ENCODE measurements around the gene POLR3GL.
A peak's percentile ranks its signal among the peaks of the same experiment; 100 is the strongest.

Gene POLR3GL

DNA sequence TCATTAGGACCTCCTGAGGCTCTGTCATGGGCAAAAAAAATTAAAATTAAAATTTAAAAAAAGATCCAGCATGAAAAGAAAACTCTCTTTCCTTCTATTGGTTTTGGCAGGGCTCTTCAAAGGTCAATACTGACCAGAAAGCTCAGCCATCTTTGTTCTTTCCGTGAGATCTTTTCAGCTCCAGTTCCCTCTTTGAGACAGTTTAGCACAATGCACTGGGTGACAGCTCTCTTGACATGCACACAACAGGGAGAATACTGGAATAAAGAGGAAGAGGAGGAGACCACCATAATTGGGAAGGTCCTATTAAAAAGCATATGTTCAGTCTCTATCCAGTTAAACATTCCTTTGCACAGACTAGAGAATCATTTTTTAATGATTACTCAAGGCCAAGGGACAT, 13.0 kb upstream of the POLR3GL start:
- no peak for DNase-seq

DNA sequence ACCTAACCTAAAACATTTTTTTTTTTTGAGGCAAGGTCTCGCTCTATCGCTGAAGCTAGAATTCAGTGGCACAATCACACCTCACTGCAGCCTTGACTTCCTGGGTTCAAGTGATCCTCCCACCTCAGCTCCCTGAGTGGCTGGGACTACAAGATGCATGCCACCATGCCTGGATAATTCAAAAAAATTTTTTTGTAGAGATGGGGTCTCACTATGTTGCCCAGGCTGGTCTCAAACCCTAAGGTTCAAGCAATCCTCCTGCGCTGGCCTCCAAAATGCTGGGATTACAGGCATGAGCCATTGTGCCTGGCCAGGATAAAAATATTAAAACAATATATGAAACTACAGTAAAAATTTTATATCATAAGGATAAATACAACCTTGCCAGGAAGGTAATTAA, 11.6 kb upstream of the POLR3GL start:
- no peak for DNase-seq

DNA sequence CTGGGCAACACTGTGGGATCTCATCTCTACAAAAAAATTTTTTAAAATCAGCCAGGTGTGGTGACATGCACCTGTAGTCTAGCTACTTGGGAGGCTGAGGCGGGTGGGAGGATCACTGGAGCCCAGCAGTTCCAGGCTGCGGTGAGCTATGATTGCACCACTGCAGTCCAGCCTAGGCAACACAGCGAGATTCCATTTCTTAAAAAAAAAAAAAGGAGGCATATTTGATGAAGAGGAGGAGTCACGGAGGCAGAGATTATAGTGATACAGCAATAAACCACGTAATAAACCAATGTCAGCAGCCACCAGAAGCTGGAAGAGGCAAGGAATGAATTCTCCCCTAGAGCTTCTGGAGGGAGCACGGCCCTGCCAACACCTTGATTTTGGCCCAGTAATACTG, 10.6 kb upstream of the POLR3GL start:
- no peak for DNase-seq

DNA sequence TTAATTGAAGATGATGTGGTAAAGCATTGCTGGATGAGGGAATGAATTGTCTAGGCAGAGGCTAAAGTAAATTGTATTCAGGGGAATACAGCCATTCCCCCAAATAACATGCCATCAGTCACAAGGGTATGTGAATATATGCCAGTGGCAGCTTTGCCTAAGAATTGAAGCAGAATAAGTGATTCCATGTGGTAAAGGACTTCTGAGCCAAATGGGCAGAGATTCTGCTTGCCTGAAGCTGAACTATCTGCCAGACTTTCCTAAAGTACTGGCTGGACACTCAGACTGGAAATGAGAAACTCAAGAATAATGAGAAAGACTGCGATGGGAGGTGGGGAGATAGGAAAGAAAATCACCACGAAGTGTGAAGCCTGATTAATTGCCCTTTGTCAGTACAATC, 9.1 kb upstream of the POLR3GL start:
- DNase-seq, result no peak

DNA sequence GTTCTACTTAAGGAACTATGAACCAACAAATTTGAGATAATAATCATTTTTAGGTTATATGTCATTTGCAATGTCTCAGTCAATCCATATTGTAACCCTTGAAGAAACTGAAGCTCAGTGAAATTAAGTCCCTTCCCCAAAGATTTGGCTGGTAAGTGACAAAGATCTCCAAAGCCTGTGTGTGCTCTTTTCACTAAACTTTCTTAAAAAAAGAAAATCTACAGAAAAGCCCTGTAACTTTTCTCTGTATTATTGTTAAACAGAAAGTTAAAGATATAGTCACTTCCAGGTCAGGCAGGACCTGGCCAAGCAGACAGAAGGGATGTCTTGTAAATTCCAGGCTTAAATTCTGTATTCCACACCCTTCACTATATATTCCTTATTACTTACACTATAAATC, 8.1 kb upstream of the POLR3GL start:
- no peak for DNase-seq

DNA sequence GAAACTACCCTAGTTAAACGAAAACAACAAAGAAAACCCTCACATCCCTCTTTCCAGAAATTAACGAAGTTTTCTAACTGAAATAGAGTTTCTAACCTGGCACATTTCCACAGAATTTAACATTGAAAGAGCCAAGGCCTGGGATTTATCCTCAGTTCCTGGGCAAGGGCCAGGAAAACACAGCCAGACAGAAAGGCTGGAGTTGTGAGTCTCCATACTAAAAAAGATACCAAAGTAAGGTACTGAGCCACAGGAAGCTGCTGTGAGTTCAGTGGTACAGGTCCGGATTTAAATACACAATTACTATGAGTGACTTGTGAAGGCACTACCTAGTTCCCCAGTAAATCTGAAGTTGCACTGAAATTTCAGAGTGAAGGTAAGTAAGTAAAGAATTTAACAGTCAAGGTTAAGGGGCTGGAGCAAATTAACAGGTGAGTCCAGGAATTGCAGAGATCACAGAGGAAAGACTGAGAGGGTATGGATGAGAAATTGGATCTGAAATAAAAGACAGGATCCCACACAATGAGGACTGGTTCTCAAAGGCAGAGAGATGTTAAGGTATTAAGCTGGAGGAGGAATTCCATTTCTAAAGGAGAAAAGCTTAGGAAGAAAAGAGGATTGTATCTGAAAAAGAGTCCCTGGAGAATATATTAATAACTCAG, 7.6 kb upstream of the POLR3GL start:
- DNase-seq, result no peak

DNA sequence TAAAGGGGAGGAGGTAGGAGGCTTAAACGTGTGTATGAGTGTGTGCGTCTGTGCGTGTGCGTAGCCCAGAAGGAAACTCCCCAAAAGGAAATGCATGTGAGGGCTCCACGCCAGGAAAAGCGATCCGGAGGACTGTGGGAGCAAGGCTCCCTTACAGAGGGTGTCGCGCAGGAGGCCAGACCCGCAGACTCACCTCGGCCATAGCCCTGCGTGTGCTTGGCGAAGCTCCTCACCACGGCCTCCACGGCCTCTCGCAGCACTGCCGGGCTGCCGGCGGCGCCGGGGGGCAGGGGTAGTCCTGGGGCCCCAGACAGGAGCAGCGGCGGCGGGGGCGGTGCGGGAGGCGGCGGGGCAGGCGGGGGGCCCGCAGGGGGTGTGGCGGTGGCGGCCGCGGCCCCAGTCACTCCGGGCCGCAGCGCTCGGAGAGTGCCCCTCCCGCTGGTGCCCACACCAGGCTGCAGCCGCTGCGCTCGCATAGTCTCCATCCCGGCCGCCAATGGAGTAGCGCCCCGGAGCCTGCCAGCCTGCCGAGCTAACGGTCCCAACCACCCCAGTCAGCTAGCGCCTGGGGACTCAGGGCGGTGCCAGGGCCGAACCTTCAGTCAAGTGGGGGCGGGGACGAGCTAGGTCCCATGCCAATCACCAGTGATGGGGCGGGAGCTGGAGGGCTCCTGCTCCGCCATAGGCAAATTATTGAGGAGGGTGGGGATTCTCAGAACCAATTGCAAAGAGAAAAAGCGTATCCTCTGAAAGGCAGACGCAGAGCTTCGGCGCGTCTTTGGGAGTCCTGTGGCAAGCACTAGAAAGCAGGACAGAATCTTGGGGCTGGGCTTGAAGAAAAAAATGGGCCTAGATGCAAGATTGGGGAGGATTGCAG, 6.8 kb upstream of the POLR3GL start, which contains the start of gene LIX1L:
LIX1L (minus strand) TSS at position 575 of the 877 bp plus-strand sequence; CDS start at position 485, 90 bp downstream.
- DNase-seq, result peak; percentile 98

DNA sequence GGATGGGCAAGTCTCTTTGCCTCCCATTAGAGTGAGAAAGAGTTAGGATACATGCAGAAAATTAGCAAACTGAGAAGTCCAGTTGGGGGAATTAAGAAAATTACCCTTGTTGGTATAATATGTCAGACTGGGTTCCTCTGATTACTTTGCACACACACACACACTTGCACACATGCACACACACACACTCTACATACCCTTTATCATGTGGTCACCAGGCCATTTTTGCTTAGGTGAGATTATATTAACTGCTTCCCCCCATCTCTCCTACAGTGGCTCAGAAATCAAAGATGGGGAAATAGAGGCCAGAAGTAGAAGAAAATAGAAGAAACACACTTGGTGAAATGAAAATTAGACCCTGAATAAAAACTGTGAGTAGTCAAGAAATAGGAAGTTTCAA, 5.8 kb upstream of the POLR3GL start:
- no peak for DNase-seq

DNA sequence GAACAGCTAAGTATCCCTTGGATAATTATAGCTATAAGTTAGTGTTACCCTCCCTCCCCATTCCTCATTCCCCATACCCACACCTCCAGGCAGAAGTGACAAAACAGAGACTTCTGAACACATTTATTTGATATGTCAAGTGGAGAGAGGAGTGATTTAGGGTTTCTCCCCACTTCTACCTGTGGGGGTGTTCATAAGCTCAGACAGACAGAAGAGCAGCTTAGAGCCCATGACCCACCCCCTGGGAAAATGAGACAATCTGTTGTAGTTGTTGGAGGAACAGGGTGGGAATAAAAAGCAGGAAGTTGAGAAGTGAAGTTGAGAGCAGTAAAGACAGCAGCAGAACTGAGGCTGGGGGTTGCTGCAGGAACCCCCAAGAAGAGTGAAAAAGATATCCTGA, 5.2 kb upstream of the POLR3GL start:
- DNase-seq, result no peak

DNA sequence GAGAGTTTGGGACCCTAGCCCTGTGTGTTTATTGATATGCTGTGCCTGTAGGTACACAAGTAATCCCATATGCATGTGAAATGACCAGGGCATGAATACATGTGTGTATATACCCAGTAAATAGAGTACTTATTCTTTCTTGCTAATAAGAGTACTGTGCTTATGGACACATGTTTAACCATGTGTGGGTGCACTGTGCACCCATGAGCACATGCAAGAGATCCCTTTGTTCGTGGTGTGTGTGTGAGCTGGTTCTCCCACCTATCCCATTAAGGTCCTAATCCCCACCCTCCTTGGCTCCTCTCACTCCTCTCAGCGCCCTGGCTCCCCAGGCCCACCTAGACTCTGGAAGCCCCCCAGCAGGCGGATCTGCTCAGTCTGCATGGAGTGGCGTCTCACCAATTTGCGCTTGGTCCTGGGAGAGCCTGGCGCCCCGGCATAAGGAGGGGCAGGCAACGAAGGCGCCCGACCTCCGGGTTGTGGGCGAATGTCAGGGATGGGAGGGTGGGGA, 4.5 kb upstream of the POLR3GL start:
- no peak for DNase-seq

DNA sequence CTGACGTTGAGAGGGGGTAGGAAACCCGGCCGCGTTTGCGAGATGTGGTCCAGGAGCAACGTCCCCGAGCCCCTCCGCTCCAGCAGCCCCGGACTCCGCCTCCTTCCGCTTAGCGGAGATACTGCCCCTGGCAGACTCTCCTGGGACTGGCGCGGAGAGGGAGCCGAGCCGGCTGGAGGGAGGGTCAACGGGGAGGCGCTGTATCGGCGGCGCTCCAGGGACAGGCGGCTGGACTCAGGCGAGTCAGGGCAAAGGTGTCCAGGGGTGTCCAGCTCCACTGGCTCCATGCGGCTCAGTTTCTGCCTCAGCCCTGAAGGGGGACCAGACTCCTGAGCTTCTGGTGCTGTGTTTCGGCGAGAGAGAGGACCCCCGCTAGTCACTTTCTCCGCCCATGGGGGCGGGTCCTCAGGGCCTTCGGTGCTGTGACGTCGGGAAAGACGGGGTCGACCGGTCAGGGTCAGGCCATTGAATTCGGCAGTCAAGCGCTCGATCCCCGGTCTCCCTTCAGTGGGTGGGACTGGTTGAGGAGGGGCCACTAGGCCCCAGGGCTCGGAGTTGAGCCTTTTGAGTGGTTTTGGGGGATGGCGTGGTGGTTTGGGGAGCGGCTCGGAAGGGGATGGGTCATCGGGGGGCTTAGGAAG, 3.9 kb upstream of the POLR3GL start:
- DNase-seq, result no peak

DNA sequence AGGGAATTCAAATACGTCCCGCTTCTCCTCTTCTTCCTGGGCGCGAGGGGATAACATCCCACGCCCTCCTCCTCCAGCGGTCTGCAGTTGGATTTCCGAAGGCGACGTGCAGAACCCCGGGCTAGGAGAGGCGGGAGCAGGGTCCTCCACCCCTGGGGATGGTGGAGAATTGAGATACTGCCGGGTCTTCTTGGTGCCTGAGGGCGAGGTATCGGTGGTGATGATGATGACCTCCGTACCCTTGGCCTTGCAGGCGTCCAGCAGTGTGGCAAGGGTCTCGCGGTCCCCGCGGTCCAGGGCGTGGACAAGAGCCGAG, 3.4 kb upstream of the POLR3GL start:
- no peak for DNase-seq

DNA sequence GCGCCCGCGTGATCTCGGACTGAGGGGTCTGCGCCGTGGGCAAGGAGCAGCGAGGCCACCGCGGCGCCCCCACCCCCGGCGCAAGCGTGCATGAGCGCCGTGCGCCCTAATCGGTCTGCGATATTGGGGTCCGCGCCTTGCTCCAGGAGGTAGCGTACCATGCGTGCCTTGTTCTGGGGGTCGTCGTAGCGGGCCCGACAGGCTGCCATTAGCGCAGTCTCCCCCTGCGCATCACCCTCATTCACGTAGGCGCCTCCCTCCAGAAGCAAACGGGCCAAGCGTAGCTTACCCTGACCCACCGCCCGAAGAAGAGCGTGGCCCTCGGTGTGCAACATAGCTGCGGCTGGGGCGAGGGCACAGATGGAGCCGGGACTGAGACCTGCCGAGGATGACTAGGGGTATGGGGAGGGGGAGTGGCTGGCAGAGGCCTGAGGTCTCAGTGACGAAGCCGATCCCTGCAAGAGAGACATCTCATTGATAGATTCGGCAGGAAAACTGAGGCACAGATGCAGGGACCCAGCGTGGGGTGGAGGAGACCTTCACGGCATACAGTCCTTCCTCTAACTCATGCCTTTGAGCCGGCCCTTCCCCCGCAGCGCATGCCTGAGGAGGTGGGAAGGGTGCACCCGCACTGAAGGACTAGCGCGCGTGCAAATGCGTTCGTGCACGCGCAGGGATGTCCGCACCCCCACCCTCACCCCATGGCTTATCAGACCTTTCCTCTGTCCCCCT, 2.9 kb upstream of the POLR3GL start:
- no peak for DNase-seq

DNA sequence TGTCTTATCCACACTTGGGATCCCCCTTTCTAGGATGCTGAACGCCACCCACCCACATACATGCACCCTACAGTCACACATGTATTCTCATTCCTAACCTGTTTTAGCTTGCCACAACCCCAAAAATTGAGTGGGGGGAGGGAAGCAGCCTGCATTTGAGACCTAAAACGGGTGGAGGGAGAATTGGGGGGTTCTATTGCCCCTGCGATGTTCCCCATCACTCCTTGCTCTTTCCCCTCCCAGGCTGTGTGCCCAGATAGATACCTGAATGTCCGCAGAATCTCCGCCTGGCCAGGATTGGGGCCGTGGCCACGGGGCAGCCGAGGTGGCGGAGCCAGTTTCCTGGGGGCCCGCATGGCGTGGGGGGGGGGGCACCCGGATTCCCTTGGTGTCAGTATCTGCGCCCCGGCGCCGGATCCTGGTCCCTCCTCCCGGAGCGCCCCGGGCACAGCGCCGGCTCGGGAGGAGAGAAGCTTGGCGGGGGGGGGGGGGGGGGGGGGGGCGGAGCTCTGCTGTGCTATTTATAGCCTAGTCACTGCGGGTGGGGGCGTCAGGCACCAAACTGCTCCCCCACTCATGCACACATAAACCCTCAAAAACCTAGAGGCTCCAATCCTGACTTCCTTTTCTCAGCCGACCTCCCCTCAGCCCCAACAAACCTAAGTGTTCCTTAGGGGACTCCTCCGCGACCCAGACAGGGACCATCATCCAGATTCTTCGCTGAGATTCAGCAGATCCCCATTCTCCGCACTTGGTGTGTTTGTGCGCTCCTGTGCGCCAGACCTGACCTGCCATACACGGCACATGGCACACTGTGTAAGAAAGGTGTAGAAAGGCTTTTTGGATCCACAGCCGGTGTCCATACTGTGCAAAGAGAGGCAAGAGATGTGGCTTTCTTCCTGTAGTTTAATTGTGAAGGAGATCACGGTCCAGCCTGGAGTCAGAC, 2.1 kb upstream of the POLR3GL start:
- DNase-seq, result no peak

DNA sequence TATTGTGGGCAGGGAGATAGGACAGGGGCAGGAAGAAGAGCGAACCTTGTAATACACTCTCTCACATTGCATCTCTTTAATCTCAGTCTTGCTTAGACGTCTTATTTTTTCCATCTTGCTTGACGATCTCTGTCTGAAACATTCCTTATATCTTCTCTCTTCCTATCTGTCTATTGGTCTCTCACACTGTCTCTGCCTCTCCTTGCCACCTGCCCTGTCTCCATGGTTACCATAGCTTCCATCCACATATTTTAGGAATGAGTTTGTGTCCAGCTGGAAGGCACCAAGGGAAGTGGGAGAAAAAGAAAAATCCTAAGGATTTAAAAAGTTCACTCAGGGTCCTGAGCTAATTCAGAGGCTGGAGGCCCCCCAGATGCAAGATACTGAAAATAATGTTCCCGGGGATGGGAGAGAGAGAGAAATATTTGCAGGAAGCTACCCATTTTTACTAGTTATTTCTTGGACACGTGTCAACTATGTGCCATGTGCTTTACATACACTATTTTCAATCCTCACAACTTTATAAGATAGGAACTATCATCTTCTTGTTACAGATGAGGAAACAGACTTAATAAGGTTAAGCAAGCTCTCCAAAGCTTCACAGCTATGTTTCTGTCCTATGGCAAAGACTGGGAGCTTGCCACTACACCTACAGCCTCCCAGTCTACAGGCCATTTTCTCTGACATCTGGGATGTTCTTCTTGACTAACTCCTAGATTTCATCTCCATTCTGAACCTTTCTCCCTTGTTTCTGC, 1.0 kb upstream of the POLR3GL start:
- no peak for DNase-seq

DNA sequence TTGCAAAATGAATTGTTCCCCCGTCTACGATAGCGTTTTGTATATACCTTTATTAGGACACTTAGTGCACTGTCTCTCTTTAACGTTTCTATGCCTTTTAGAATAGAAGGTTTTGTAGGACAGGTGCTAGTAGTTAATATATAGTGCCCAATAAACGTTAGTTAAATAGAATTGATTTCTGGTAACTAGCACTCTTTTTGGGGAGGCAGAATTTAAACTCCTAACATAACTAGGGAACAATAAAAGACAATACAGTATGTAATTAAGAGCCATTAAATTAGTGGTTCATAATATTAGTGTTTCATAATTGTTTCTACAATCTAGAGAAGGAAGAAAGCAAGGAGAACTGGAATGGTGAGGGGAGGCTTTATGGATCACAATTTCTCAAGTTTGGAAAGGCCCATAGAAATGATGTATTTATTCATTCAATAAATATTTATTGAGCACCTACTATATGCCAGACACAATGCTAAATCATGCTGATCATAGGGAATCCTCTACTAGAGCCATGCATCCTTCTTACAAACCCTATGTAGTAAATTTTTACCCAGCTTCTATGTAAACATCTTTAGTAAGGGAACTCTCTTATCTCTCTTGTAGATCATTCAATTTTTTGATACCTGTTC, 742 bp downstream of the POLR3GL start:
- DNase-seq, result no peak

DNA sequence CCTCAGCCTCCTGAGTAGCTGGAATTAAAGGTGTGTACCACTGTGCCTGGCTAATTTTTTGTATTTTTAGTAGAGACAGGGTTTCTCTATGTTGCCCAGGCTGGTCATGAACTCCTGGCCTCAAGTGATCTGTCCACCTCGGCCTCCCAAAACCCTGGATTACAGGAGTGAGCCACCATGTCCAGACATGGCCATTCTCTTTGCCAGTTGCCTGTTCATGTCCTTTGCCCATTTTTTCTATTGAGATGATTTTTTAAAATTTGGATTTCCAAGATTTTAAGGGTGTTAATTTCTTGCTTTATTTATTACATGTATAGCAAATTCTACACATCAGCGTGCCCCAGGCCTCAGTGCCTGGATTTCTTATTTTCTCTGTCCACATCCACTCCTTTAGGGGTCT, 2.8 kb downstream of the POLR3GL start:
- no peak for DNase-seq

DNA sequence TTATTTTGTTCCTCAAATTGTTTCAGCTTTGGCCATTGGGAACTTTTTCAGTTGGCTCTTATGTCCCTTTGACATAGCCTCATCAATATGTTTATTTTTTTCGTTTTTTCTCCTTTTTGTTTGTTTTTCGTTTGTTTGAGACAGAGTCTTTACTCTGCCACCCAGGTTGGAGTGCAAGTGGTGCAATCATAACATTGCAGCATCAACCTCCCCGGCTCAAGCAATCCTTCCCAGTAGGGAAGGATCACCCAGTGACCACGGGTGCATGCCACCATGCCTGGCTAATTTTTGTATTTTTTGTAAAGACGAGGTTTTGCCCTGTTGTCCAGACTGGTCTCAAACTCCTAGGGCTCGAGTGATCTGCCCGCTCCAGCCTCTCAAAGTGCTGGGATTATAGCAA, 8.1 kb downstream of the POLR3GL start:
- no peak for DNase-seq

DNA sequence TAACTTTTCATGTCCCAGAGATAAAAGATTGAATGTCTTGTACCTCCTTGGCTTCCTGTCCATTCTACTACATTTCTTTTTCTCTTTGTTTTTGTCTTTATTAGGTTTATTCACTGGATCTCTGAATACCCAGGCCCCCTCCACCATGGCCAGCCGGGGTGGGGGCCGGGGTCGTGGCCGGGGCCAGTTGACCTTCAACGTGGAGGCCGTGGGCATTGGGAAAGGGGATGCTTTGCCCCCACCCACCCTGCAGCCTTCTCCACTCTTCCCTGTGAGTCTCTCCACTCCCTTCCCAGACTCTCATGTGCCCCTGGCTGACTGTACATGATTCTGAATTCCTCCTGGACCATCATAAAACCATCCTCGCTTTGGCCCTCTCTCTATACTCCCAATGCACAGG, 10.2 kb downstream of the POLR3GL start:
- no peak for DNase-seq

DNA sequence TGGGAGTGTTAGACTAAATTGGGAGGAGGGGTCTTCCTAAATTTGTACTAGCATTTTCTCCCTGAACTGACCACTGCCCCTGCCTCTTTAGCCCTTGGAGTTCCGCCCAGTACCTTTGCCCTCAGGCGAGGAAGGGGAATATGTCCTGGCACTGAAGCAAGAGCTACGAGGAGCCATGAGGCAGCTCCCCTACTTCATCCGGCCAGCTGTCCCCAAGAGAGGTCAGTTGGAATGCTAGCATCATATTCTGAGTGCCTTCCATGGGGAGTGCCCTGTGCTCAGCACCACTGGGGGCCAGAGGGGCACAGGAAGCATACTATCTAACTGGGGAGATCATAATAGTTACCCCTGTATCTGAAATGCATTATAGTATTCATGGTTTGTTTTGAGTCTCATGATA, 10.7 kb downstream of the POLR3GL start:
- DNase-seq, result no peak

DNA sequence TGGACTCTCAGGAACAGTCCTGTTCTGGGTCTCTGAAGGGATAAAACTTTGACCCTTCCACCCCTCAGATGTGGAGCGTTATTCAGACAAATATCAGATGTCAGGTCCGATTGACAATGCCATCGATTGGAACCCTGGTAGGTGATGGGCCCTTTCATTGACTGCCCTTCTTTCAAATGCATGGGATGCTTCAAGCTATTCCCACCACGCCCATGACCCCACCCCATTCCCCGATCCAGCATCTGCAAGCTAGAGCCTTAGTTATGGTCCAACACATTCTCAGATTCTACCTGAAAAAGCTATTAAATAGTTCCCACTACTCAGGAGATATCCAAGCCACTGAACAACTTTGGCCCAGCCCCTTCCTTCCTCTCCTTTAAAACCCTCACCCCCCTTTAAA, 12.5 kb downstream of the POLR3GL start:
- DNase-seq, result no peak

All from NCI-H187 treated with DMSO at 0.1 percent for 48 hours (cell line).